NCI-H1048 (cell line): ENCODE measurements around the gene GPATCH3.
"Not testable (repeated sequence)": the region's sequence is repeated elsewhere in the genome, so short reads cannot be mapped to it uniquely, and the experiment has no call there.

Source experiments
- DNase-seq: peaks from one replicate; lab custom pipeline; 2025; lab: John Stamatoyannopoulos, UW

GPATCH3 gene

GRCh38 chr1:26912147-26912490, 11.9 kb upstream of the GPATCH3 start:
- no peak for DNase-seq

- no peak for DNase-seq
These were observed 11.3 kb upstream of the GPATCH3 start for GRCh38 chr1:26911399-26912146.

- no peak for DNase-seq
These were observed 10.3 kb upstream of the GPATCH3 start for GRCh38 chr1:26910343-26911160.

- DNase-seq: no peak
These were observed 9.7 kb upstream of the GPATCH3 start for GRCh38 chr1:26909951-26910342.

- no peak for DNase-seq
These were observed 7.0 kb upstream of the GPATCH3 start for GRCh38 chr1:26907071-26907917.

- no peak for DNase-seq
These were observed 696 bp upstream of the GPATCH3 start for GRCh38 chr1:26900815-26901511.

- no peak for DNase-seq
These were observed 2.9 kb downstream of the GPATCH3 start for GRCh38 chr1:26897351-26897750.

GRCh38 chr1:26894263-26894662, 6.0 kb downstream of the GPATCH3 start:
- DNase-seq: no peak

- no peak for DNase-seq
These were observed 9.8 kb downstream of the GPATCH3 start for GRCh38 chr1:26890467-26890796.

GRCh38 chr1:26889551-26890466, 10.5 kb downstream of the GPATCH3 start, which contains the start of gene GPN2:
Gene GPN2 (minus strand): TSS chr1:26890283. CDS start chr1:26890096, 187 bp downstream.
- DNase-seq: peak; percentile 66

- no peak for DNase-seq
These were observed 12.0 kb downstream of the GPATCH3 start for GRCh38 chr1:26888231-26888630.

- DNase-seq: no peak
These were observed 13.1 kb downstream of the GPATCH3 start for GRCh38 chr1:26887125-26887524.

- no peak for DNase-seq
These were observed 17.4 kb downstream of the GPATCH3 start for GRCh38 chr1:26882696-26883463.

GRCh38 chr1:26881611-26882010, 18.7 kb downstream of the GPATCH3 start:
- DNase-seq: not testable (repeated sequence)

GRCh38 chr1:26879793-26880192, 20.5 kb downstream of the GPATCH3 start:
- DNase-seq: no peak

GRCh38 chr1:26877326-26877725, 22.9 kb downstream of the GPATCH3 start:
- DNase-seq: no peak

- no peak for DNase-seq
These were observed 25.4 kb downstream of the GPATCH3 start for GRCh38 chr1:26874896-26875295.

GRCh38 chr1:26873097-26873496, 27.2 kb downstream of the GPATCH3 start:
- not testable (repeated sequence) for DNase-seq

- peak; percentile 89 for DNase-seq
These were observed 35.4 kb downstream of the GPATCH3 start for GRCh38 chr1:26864610-26865480.
